Measurements from ENCODE around the gene TPO. TPM values are rescaled to one million over a fixed set of nuclear protein-coding genes. Genes with fewer than 3 reads are reported as not detected.

The TPO gene
- total and polyA plus RNA-seq, 4 donors = not detected

DNA sequence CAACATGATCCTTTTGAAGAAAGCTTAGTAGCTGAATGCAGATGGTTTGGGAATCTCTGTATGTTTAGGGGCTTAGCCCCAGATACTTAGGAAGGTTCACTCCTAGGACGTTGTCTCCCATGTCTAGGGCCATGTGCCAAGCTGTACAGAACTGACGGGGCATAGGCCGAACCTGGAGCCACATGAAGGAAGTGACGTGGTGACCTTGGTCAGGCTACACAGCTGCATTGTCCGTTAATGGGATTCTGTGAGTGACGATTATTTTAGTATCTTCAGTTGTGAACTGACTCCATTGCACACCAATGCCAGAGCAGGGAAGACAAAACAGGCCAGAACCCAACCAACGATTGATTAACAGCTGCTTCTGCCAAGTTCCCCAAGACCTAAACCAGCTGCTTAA lies 139.3 kb downstream of the TPO start:
- H3K9ac ChIP-seq (ENCODE audit: low read depth in 1 of 2, low read length in 2 of 2) = no peak overlapping the region
- no peaks in the 10 kb centered on the region for H3K36me3 ChIP-seq (ENCODE audit: control insufficient read depth in 4 of 4, insufficient read depth in 3 of 4, low read depth in 1 of 4, low read length in 3 of 4)
- H3K4me3 ChIP-seq (ENCODE audit: low read depth in 1 of 3, low read length in 3 of 3) = no peak overlapping the region
- 83% methylated on average over 7 of the region's 7 CpGs for WGBS
- no peak overlapping the region for H3K27ac ChIP-seq (ENCODE audit: low read depth in 1 of 2, low read length in 2 of 2)
- H3K4me1 ChIP-seq (ENCODE audit: control insufficient read depth in 4 of 4, insufficient read depth in 4 of 4, low read length in 3 of 4) = peaks cover 7 to 18% (median 15%) of the 10 kb centered on the region in 4 donors
- H3K9me3 ChIP-seq (ENCODE audit: control insufficient read depth in 4 of 4, low read length in 3 of 4) = no peaks in the 10 kb centered on the region
- no peak for DNase-seq (ENCODE audit: low spot score)
- H3K27me3 ChIP-seq (ENCODE audit: control insufficient read depth in 4 of 4, insufficient read depth in 4 of 4, low read length in 3 of 4) = no peaks in the 10 kb centered on the region
- no peak for TF ChIP-seq NR2F2 (IDR thresholded peaks at IDR 0.05)
- no peak for TF ChIP-seq RAD21 (IDR thresholded peaks at IDR 0.05)
- no peak for TF ChIP-seq RXRA (IDR thresholded peaks at IDR 0.05)
- TF ChIP-seq YY1 (IDR thresholded peaks at IDR 0.05) = no peak
- no peak for TF ChIP-seq MAX (IDR thresholded peaks at IDR 0.05)
- no peak for TF ChIP-seq HNF4G (IDR thresholded peaks at IDR 0.05)
- TF ChIP-seq SP1 (IDR thresholded peaks at IDR 0.05) = no peak
- TF ChIP-seq, protein P1, sequence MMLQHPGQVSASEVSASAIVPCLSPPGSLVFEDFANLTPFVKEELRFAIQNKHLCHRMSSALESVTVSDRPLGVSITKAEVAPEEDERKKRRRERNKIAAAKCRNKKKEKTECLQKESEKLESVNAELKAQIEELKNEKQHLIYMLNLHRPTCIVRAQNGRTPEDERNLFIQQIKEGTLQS (IDR thresholded peaks at IDR 0.05) = no peak
- no peak for TF ChIP-seq REST (IDR thresholded peaks at IDR 0.05)
- TF ChIP-seq, protein P2, sequence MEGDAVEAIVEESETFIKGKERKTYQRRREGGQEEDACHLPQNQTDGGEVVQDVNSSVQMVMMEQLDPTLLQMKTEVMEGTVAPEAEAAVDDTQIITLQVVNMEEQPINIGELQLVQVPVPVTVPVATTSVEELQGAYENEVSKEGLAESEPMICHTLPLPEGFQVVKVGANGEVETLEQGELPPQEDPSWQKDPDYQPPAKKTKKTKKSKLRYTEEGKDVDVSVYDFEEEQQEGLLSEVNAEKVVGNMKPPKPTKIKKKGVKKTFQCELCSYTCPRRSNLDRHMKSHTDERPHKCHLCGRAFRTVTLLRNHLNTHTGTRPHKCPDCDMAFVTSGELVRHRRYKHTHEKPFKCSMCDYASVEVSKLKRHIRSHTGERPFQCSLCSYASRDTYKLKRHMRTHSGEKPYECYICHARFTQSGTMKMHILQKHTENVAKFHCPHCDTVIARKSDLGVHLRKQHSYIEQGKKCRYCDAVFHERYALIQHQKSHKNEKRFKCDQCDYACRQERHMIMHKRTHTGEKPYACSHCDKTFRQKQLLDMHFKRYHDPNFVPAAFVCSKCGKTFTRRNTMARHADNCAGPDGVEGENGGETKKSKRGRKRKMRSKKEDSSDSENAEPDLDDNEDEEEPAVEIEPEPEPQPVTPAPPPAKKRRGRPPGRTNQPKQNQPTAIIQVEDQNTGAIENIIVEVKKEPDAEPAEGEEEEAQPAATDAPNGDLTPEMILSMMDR (IDR thresholded peaks at IDR 0.05; ENCODE audit: low read depth, low read length, missing input control) = no peak
- no peak for TF ChIP-seq TAF1 (conservative IDR thresholded peaks at IDR 0.05)
- no peak for TF ChIP-seq EGR1 (IDR thresholded peaks at IDR 0.05; ENCODE audit: low read depth in 2 of 2)
- TF ChIP-seq JUND (IDR thresholded peaks at IDR 0.05) = no peak

GRCh38 chr2:1553671-1554295 lies 140.5 kb downstream of the TPO start:
- DNase-seq (ENCODE audit: low spot score) = no peak
- Histone ChIP-seq H3K36me3 (ENCODE audit: control insufficient read depth in 4 of 4, insufficient read depth in 3 of 4, low read depth in 1 of 4, low read length in 3 of 4) (no peaks in the 10 kb centered on the region), H3K4me3 (ENCODE audit: low read depth in 1 of 3, low read length in 3 of 3) (no peak overlapping the region), H3K4me1 (ENCODE audit: control insufficient read depth in 4 of 4, insufficient read depth in 4 of 4, low read length in 3 of 4) (peaks cover 7 to 18% (median 15%) of the 10 kb centered on the region in 4 donors), H3K27me3 (ENCODE audit: control insufficient read depth in 4 of 4, insufficient read depth in 4 of 4, low read length in 3 of 4) (no peaks in the 10 kb centered on the region), H3K9me3 (ENCODE audit: control insufficient read depth in 4 of 4, low read length in 3 of 4) (no peaks in the 10 kb centered on the region), H3K27ac (ENCODE audit: low read depth in 1 of 2, low read length in 2 of 2) (no peak overlapping the region), H3K9ac (ENCODE audit: low read depth in 1 of 2, low read length in 2 of 2) (no peak overlapping the region)
- 79% methylated on average over 9 of the region's 9 CpGs for WGBS
- peak; percentile 46 for TF ChIP-seq NR2F2 (IDR thresholded peaks at IDR 0.05)
- no peak for TF ChIP-seq RXRA (IDR thresholded peaks at IDR 0.05)

Data from liver (tissue), 9 donors.